C4-2B (cell line): ENCODE data around the gene VSTM4.

ENCODE experiments used
- H3K27ac ChIP-seq: fragments of 450-650 bp; 2 replicates; pipeline ENCODE4 v1.5.1; 2017
- ZFX ChIP-seq: fragments of 450-650 bp; IDR thresholded peaks from 2 replicates; pipeline ENCODE4 v1.6.1; 2017
- TF ChIP-seq, protein P1 (sequence below): fragments of 450-650 bp; conservative IDR thresholded peaks from 2 replicates; pipeline ENCODE4 v1.5.1; 2017; ENCODE audit warnings: mild to moderate bottlenecking

The VSTM4 gene

DNA sequence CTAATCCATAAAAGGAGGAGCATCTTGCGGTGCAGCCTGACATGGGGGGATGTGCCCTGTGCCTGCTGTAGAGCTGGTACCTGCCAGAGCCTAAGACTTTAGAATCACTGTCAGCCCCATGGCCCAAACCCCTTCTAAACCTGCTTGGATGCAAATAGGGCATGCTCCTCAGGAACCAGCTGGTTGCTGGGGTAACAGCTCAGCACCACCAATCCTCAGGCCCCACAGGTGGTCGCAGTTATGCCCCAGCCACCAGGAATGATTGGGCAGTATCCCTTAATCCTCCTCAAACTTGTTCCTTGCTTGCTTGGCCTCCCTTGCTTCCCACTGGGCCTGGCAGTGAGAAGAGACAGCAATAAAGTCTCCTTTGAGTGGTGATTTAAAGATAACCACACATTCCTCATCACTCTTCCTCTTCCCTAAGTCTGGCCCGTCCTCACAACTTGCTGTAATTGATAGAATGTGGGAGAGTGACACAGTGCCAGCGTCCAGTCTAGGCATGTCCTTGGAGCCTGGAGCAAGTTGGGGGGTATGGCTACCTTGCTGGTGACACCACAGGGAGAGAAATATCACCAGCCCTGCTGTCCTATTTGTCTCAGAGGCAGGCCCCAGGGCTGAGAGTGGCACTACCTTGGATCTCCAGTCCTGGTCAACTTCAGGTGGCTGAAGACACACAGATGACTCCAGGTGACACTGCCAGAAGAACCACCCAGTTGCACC is 43.0 kb downstream of the VSTM4 start:
- no peak overlapping the region for H3K27ac ChIP-seq
- TF ChIP-seq ZFX: no peak
- TF ChIP-seq, protein P1, sequence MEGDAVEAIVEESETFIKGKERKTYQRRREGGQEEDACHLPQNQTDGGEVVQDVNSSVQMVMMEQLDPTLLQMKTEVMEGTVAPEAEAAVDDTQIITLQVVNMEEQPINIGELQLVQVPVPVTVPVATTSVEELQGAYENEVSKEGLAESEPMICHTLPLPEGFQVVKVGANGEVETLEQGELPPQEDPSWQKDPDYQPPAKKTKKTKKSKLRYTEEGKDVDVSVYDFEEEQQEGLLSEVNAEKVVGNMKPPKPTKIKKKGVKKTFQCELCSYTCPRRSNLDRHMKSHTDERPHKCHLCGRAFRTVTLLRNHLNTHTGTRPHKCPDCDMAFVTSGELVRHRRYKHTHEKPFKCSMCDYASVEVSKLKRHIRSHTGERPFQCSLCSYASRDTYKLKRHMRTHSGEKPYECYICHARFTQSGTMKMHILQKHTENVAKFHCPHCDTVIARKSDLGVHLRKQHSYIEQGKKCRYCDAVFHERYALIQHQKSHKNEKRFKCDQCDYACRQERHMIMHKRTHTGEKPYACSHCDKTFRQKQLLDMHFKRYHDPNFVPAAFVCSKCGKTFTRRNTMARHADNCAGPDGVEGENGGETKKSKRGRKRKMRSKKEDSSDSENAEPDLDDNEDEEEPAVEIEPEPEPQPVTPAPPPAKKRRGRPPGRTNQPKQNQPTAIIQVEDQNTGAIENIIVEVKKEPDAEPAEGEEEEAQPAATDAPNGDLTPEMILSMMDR: no peak

DNA sequence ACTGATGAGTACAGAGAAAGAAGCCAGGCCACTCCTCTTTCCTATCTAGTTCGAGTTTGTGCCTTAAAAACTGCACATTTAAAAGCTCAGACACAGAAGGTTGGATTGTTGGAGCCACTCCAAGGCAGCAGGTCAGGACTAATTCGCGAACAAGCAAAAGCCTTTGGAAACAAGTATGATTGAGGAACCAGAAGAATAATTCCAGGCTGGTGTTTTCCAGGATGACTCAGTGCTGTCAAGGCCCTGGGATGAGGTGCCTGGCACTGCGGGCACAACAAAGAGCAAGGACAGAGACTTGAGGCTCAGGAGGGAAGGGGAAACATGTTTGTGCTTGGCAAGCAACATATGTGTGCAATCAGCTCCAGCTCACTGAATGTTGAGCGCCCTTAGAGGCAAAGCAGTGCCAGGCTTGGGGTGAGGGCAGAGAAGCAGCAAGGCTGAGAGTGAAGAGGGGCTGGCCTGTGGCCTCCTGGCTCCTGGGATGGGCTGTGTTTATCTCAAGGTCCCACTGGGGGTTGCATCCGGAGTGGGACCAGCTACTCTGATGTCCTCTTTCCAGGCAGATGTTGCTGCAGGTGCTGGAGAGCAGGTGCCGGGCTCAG is 44.1 kb downstream of the VSTM4 start:
- TF ChIP-seq, protein P1: no peak
- no peak for TF ChIP-seq ZFX
- no peak overlapping the region for H3K27ac ChIP-seq

DNA sequence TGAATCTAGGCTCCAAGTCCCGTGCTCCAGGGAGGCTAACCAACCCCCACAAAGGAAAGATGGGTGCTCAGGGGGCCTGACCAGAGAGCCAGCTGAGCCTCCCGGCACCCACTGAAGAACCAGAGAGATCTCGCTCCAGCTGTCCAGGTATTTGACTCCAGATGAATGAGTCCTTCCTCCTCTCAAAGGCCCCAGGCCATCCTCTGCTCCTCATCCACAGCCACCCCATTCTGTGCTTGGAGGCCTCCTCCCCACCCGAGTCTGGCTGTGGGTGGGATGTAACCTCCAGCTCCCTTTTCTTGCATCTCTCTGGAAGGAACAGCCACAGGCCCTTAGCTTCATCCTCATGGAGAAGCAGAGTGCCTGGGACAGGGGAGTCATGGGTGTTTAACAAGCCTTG is 44.6 kb downstream of the VSTM4 start:
- TF ChIP-seq, protein P1: no peak
- TF ChIP-seq ZFX: no peak

DNA sequence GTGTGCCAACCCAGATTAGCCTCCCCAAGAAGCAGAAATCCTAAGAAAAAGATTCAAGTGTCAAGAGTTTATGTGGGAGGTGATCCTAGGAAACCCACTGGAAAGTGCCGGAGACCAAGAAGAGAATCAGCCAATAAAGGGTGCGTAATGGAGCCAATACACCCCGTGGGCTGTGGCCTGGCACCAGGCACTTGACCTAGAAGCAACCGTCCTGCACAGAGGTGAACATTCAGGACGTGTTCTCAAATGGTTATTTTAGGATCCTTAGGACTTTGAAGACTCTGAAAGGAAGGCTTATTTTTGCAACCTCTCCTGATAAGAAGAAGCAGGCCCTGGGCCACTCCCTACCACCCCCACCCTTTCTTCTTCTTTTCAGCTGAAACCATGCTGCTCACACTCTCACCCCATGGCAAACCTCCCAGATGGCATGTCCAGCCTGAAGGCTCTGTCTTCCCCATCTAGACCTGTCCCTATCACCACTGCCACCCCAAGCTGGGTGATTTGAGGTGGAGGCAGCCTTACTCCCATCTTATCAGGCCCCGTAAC is 46.6 kb downstream of the VSTM4 start:
- H3K27ac ChIP-seq: no peak overlapping the region

More for the DNA sequence above, 44.6 kb downstream of the VSTM4 start:
- H3K27ac ChIP-seq: no peak overlapping the region

DNA sequence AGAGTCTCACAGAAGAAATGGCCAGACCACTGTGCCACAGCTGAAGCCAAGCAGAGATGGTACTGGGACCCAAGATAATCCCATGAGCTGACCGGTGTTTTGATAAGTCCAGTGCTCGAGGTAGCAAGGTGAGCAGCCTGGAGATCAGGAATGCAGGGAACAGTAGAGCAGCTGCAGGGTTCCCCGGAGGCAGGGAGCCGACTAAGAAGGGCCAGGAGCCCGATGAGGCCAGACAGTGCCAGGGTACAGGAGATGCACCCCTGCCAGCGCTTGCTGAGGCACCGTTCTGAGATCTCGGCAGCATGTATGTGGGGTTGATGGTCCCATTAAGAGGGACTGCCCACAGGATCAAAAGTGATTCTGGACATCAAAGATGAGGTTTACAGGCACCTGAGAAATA is 47.1 kb downstream of the VSTM4 start:
- no peak overlapping the region for H3K27ac ChIP-seq
- TF ChIP-seq ZFX: no peak
- TF ChIP-seq, protein P1: no peak

More for the DNA sequence above, 46.6 kb downstream of the VSTM4 start:
- TF ChIP-seq ZFX: no peak
- TF ChIP-seq, protein P1: no peak

DNA sequence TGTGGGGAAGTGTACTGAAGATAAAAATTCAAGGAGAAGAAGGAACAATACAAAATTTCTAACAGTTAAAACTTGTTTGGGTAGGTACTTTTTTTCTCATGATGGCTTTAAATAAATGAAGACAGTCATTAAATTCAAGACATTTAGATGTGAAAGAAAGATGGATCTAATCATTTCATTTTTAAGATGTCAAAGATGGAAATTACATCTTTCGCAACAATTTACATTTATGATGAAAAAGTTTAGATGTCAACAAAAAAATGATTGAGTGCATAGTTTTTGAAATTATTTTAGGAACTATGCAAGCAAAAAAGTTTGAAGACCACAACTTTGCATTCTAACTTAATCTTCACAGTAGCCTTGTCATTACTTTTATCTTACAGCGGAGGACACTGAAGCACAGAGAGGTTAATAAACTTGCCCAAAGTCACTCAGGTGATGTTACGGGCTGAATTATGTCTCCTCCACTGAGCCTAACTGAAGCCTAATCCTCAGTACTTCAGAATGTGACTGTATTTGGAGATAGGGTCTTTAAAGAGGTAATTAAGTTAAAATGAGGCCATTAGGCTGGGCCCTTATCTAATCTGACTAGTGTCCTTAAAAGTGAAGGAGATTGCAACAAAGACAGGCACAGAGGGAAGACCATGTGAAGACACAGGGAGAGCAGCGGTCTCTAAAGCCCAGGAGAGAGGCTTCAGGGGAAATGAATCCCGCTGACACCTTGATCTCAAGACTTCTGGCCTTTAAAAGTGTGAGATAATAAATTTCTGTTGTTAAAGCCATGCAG is 48.2 kb downstream of the VSTM4 start:
- TF ChIP-seq, protein P1: no peak
- no peak for TF ChIP-seq ZFX
- H3K27ac ChIP-seq: no peak overlapping the region

DNA sequence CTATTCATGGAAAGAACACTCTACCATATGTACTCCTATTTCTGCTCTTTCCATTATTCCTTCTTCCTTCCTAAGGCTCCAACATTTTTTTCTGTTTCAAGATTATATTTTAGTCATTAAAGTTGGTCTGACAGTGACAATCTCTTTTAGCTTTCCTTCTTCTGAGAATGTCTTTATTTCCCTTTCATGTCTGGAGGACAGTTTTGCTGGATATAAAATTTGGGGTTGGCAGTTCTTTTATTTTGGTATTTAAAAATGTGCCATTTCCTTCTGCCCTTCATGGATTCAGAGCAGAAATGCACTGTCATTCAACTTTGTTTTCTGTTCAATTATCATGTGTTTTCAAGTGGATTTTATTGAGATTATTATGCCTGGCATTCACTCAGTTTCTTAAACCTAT is 53.1 kb downstream of the VSTM4 start:
- H3K27ac ChIP-seq: no peak overlapping the region
- TF ChIP-seq, protein P1: no peak
- TF ChIP-seq ZFX: no peak
